ENCODE measurements around the gene C7.
"Not testable (repeated sequence)": the region's sequence is repeated elsewhere in the genome, so short reads cannot be mapped to it uniquely, and the experiment has no call there.

The C7 gene

DNA sequence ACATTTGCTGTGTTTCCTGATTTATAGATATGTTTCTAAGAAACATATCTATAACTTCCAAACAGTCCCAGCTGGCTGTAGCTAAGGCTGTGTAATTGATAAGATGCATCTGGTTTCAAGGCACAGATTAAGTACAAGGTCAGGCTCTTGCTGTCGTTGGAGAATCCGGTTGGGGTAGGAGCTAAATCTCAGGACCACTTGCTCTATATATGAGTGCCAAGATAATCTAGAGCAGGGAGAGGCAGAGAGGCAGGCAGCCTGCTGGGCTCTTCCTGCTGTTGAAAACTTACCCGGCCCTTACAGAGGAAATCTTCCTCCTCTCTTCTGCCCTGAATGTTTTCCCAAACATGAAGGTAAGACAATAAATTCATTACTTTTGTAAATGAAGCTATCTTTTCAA lies at the start of gene C7:
Gene C7, plus strand, starts transcription at position 234 of the 400 bp plus-strand sequence. Its CDS starts 114 bp downstream, at position 348.
- no peak within 1 kb of the TSS for H3K4me2 ChIP-seq (ENCODE audit: low read length)
- TF ChIP-seq, protein P1, sequence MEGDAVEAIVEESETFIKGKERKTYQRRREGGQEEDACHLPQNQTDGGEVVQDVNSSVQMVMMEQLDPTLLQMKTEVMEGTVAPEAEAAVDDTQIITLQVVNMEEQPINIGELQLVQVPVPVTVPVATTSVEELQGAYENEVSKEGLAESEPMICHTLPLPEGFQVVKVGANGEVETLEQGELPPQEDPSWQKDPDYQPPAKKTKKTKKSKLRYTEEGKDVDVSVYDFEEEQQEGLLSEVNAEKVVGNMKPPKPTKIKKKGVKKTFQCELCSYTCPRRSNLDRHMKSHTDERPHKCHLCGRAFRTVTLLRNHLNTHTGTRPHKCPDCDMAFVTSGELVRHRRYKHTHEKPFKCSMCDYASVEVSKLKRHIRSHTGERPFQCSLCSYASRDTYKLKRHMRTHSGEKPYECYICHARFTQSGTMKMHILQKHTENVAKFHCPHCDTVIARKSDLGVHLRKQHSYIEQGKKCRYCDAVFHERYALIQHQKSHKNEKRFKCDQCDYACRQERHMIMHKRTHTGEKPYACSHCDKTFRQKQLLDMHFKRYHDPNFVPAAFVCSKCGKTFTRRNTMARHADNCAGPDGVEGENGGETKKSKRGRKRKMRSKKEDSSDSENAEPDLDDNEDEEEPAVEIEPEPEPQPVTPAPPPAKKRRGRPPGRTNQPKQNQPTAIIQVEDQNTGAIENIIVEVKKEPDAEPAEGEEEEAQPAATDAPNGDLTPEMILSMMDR (IDR thresholded peaks at IDR 0.05; ENCODE audit: low read depth, low read length, poor library complexity, severe bottlenecking): no peak
- no peak for TF ChIP-seq EZH2phosphoT487 (IDR thresholded peaks at IDR 0.05; ENCODE audit: borderline replicate concordance, low read length)

DNA sequence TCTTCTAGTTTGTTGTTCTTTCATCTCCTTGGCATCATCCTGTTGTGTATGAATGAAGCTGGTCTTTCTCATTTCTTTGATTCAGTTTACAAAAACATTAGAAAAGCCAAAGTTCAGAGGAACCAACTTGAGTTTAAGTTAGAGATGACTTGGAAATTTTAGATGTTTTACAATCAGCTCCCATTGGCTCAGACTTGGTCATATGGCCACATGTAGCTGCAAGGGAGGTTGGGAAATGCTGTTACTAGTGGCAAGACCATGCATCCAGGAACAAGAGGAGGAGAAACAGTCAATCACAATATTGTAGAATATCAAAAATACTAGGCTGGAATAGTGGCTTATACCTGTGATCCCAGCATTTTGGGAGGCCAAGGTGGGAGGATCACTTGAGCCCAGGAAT lies 48.6 kb upstream of the C7 start:
- no peaks in the 10 kb centered on the region for H3K36me3 ChIP-seq (ENCODE audit: control insufficient read depth, low read length)
- no peak overlapping the region for H3K27ac ChIP-seq (ENCODE audit: low read depth, low read length)
- H3K79me2 ChIP-seq (ENCODE audit: control insufficient read depth, low read length): no peaks in the 10 kb centered on the region
- TF ChIP-seq, protein P1 (IDR thresholded peaks at IDR 0.05; ENCODE audit: low read depth, low read length, poor library complexity, severe bottlenecking): no peak
- H3K4me2 ChIP-seq (ENCODE audit: low read length): no peak overlapping the region
- no peaks in the 10 kb centered on the region for H3K27me3 ChIP-seq (ENCODE audit: control insufficient read depth, low read length)
- H3K9me3 ChIP-seq (ENCODE audit: control insufficient read depth, insufficient read depth, low read length): no peaks in the 10 kb centered on the region; the same call in 1 of the 2 replicates
- no peaks in the 10 kb centered on the region; the same call in 1 of the 2 replicates for H3K9me2 ChIP-seq (replicated peaks; ENCODE audit: control insufficient read depth, low read length)
- H3K4me3 ChIP-seq (ENCODE audit: low read length): no peak overlapping the region
- H3K4me1 ChIP-seq (ENCODE audit: control insufficient read depth, low read length): no peaks in the 10 kb centered on the region
- no peaks in the 10 kb centered on the region for H3F3A ChIP-seq (ENCODE audit: control insufficient read depth, insufficient read depth)
- H4K20me1 ChIP-seq (ENCODE audit: control insufficient read depth, insufficient read depth, low read depth, low read length): no peaks in the 10 kb centered on the region

More for the DNA sequence above, at the start of gene C7:
- H3K27me3 ChIP-seq (ENCODE audit: control insufficient read depth, low read length): peaks cover 8% of the 10 kb centered on the region
- H3K27ac ChIP-seq (ENCODE audit: low read depth, low read length): no peak within 1 kb of the TSS
- no peaks in the 10 kb centered on the region for H4K20me1 ChIP-seq (ENCODE audit: control insufficient read depth, insufficient read depth, low read depth, low read length)
- no peaks in the 10 kb centered on the region for H3F3A ChIP-seq (ENCODE audit: control insufficient read depth, insufficient read depth)
- H3K4me3 ChIP-seq (ENCODE audit: low read length): no peak within 1 kb of the TSS
- H3K4me1 ChIP-seq (ENCODE audit: control insufficient read depth, low read length): no peaks in the 10 kb centered on the region
- H3K36me3 ChIP-seq (ENCODE audit: control insufficient read depth, low read length): no peaks in the 10 kb centered on the region
- H3K9me3 ChIP-seq (ENCODE audit: control insufficient read depth, insufficient read depth, low read length): no peaks in the 10 kb centered on the region
- no peaks in the 10 kb centered on the region for H3K9me2 ChIP-seq (replicated peaks; ENCODE audit: control insufficient read depth, low read length)
- H3K79me2 ChIP-seq (ENCODE audit: control insufficient read depth, low read length): no peaks in the 10 kb centered on the region

DNA sequence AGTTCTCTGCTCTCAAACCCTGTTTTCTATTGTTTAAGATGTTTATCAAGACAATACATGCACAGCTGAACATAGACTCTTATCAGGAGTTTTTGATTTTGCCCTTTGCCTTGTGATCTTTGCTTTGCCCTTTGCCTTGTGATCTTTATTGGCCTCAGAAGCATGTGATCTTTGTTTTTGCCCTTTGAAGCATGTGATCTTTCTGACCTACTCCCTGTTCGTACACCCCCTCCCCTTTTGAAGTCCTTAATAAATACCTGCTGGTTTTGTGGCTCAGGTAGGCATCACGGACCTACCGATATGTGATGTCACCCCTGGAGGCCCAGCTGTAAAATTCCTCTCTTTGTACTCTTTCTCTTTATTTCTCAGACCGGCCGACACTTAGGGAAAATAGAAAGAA lies 44.3 kb upstream of the C7 start:
- not testable (repeated sequence) for H3K9me3 ChIP-seq (ENCODE audit: control insufficient read depth, insufficient read depth, low read length); H3K36me3 ChIP-seq (ENCODE audit: control insufficient read depth, low read length); H3K4me3 ChIP-seq (ENCODE audit: low read length); H3K4me2 ChIP-seq (ENCODE audit: low read length); H3K4me1 ChIP-seq (ENCODE audit: control insufficient read depth, low read length); H3K9me2 ChIP-seq (replicated peaks; ENCODE audit: control insufficient read depth, low read length); H3K79me2 ChIP-seq (ENCODE audit: control insufficient read depth, low read length); H3F3A ChIP-seq (ENCODE audit: control insufficient read depth, insufficient read depth); H4K20me1 ChIP-seq (ENCODE audit: control insufficient read depth, insufficient read depth, low read depth, low read length); H3K27ac ChIP-seq (ENCODE audit: low read depth, low read length); H3K27me3 ChIP-seq (ENCODE audit: control insufficient read depth, low read length)

DNA sequence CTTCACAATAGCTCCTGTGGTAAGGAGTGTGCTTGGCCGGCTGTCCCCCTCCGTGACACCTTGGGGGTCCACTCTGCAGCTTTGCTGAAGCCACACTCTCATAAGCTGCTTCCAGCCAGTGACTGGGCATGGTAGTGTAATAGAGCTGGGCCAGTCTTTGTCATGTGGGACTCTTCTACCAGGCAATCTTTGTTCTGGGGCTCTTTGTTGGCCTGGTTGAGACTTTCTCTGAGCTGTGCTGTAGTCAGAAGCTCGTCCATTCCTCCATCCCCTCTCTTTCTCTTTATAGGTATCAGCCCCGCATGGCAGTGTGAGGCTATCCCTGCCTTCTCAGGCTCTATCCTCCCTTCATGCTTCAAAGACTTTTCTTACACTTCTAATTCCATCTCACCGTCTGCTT lies 42.5 kb upstream of the C7 start:
- Histone ChIP-seq H3K9me3 (ENCODE audit: control insufficient read depth, insufficient read depth, low read length) (no peaks in the 10 kb centered on the region; the same call in 1 of the 2 replicates), H4K20me1 (ENCODE audit: control insufficient read depth, insufficient read depth, low read depth, low read length) (no peaks in the 10 kb centered on the region), H3F3A (ENCODE audit: control insufficient read depth, insufficient read depth) (no peaks in the 10 kb centered on the region), H3K4me2 (ENCODE audit: low read length) (no peak overlapping the region), H3K4me3 (ENCODE audit: low read length) (no peak overlapping the region), H3K4me1 (ENCODE audit: control insufficient read depth, low read length) (no peaks in the 10 kb centered on the region), H3K27ac (ENCODE audit: low read depth, low read length) (no peak overlapping the region), H3K9me2 (replicated peaks; ENCODE audit: control insufficient read depth, low read length) (no peaks in the 10 kb centered on the region; the same call in 1 of the 2 replicates), H3K79me2 (ENCODE audit: control insufficient read depth, low read length) (no peaks in the 10 kb centered on the region), H3K27me3 (ENCODE audit: control insufficient read depth, low read length) (peaks cover 3% of the 10 kb centered on the region; the same call in 1 of the 2 replicates), H3K36me3 (ENCODE audit: control insufficient read depth, low read length) (no peaks in the 10 kb centered on the region)
- TF ChIP-seq EZH2phosphoT487 (IDR thresholded peaks at IDR 0.05; ENCODE audit: borderline replicate concordance, low read length): no peak
- TF ChIP-seq, protein P1 (IDR thresholded peaks at IDR 0.05; ENCODE audit: low read depth, low read length, poor library complexity, severe bottlenecking): no peak
